IMR-90 (cell line): ENCODE measurements around the gene ADAMTSL1. TPM values are rescaled to one million over a fixed set of nuclear protein-coding genes. Genes with fewer than 3 reads are reported as not detected.

Experiments
- ATAC-seq: fragments of 200-7000 bp; cut with Tn5 transposase; 2 replicates; pipeline ENCODE4 v1.9.1; 2020; ENCODE audit warnings: low read depth, mild to moderate bottlenecking, moderate library complexity
- BruUV-seq: library from RNA; stranded (reverse); fragments of 400-500 nt; replicated peaks from 2 replicates; lab custom pipeline; 2021; lab: Mats Ljungman, UMichigan
- CTCF ChIA-PET: fragments of 300-600 bp; formaldehyde crosslinking; extraction: SDS; loops from one replicate; lab custom pipeline; 2021; ENCODE audit warnings: antibody characterized with exemption; lab: Yijun Ruan, JAX
- POLR2A ChIA-PET: fragments of 300-600 bp; sonication (Branson Sonifier 250); formaldehyde crosslinking; loops from one replicate; lab custom pipeline; 2022; ENCODE audit warnings: antibody characterized with exemption; ENCODE audit not compliant: unreplicated experiment; lab: Charles Lee
- DNase-seq: peaks from one replicate; pipeline ENCODE4 v3.0.0; 2013
- H2AFZ ChIP-seq: replicated peaks from 2 replicates; pipeline ENCODE3; 2013; ENCODE audit warnings: low read length, mild to moderate bottlenecking; ENCODE audit not compliant: poor library complexity
- H2AK5ac ChIP-seq: 2 replicates; pipeline ENCODE4 v1.6.1; 2013; ENCODE audit warnings: low read depth, low read length, inconsistent platforms
- H2AK9ac ChIP-seq: replicated peaks from 2 replicates; pipeline ENCODE3; 2013; ENCODE audit warnings: mild to moderate bottlenecking, low read depth, low read length, moderate library complexity; ENCODE audit not compliant: poor library complexity
- H2BK120ac ChIP-seq: 2 replicates; pipeline ENCODE4 v1.6.1; 2013; ENCODE audit warnings: low read depth, low read length, inconsistent platforms
- H2BK15ac ChIP-seq: 3 replicates; pipeline ENCODE4 v1.6.1; 2013; ENCODE audit warnings: low read depth, low read length, inconsistent platforms
- H2BK20ac ChIP-seq: 2 replicates; pipeline ENCODE4 v1.6.1; 2013; ENCODE audit warnings: low read depth, mild to moderate bottlenecking, inconsistent platforms, low read length, moderate library complexity
- H2BK5ac ChIP-seq: 2 replicates; pipeline ENCODE4 v1.6.1; 2013; ENCODE audit warnings: mild to moderate bottlenecking, low read depth, low read length, inconsistent platforms; ENCODE audit not compliant: poor library complexity, severe bottlenecking
- H3K14ac ChIP-seq: replicated peaks from 2 replicates; pipeline ENCODE4 v1.6.1; 2013; ENCODE audit warnings: low read depth, low read length, inconsistent platforms
- H3K18ac ChIP-seq: 2 replicates; pipeline ENCODE4 v1.6.1; 2013; ENCODE audit warnings: low read depth, low read length, control low read depth
- H3K23ac ChIP-seq: 2 replicates; pipeline ENCODE4 v1.6.1; 2013; ENCODE audit warnings: low read depth, low read length, inconsistent platforms
- H3K27ac ChIP-seq: 2 replicates; pipeline ENCODE4 v1.5.1; 2013; ENCODE audit warnings: mild to moderate bottlenecking, control low read depth, low read length; ENCODE audit not compliant: insufficient read depth
- H3K27me3 ChIP-seq: 2 replicates; pipeline ENCODE4 v1.6.1; 2013; ENCODE audit warnings: low read length; ENCODE audit not compliant: control insufficient read depth, insufficient read depth
- H3K36me3 ChIP-seq: 2 replicates; pipeline ENCODE4 v1.6.1; 2013; ENCODE audit warnings: low read length, mixed read lengths; ENCODE audit not compliant: control insufficient read depth, insufficient read depth
- H3K4ac ChIP-seq: 2 replicates; pipeline ENCODE4 v1.6.1; 2013; ENCODE audit warnings: low read depth, low read length, inconsistent platforms
- H3K4me1 ChIP-seq: 2 replicates; pipeline ENCODE4 v1.6.1; 2013; ENCODE audit warnings: low read length, mixed read lengths; ENCODE audit not compliant: control insufficient read depth, insufficient read depth
- H3K4me2 ChIP-seq: 2 replicates; pipeline ENCODE4 v1.6.1; 2013; ENCODE audit warnings: low read depth, mild to moderate bottlenecking, control low read depth, low read length, moderate library complexity
- H3K4me3 ChIP-seq: 2 replicates; pipeline ENCODE4 v1.5.1; 2013; ENCODE audit warnings: low read depth, mild to moderate bottlenecking, control low read depth, low read length, moderate library complexity; ENCODE audit not compliant: insufficient read depth
- H3K56ac ChIP-seq: 2 replicates; pipeline ENCODE4 v1.6.1; 2013; ENCODE audit warnings: low read length, inconsistent platforms; ENCODE audit not compliant: insufficient read depth; ENCODE audit errors: extremely low read depth
- H3K79me1 ChIP-seq, 2 experiments: 2 replicates each; pipeline ENCODE4 v1.6.1; 2013; ENCODE audit warnings: low read length in 2 of 2, inconsistent platforms in 1 of 2, low read depth in 1 of 2
- H3K9ac ChIP-seq: 2 replicates; pipeline ENCODE4 v1.6.1; 2013; ENCODE audit warnings: low read depth, low read length, control low read depth
- H3K9me1 ChIP-seq: 2 replicates; pipeline ENCODE4 v1.6.1; 2013; ENCODE audit warnings: low read length, inconsistent platforms; ENCODE audit not compliant: insufficient read depth
- H3K9me3 ChIP-seq: 2 replicates; pipeline ENCODE4 v1.6.1; 2013; ENCODE audit warnings: low read length; ENCODE audit not compliant: control insufficient read depth, insufficient read depth
- H4K20me1 ChIP-seq: 2 replicates; pipeline ENCODE4 v1.6.1; 2013; ENCODE audit warnings: low read length, inconsistent platforms; ENCODE audit not compliant: insufficient read depth
- H4K5ac ChIP-seq: 2 replicates; pipeline ENCODE4 v1.6.1; 2013; ENCODE audit warnings: mild to moderate bottlenecking, low read depth, low read length, control low read depth
- H4K8ac ChIP-seq, 2 experiments: 2 replicates each; pipeline ENCODE4 v1.6.1; 2013; ENCODE audit warnings: low read depth in 2 of 2, low read length in 2 of 2, control low read depth in 1 of 2, inconsistent platforms in 1 of 2
- H4K91ac ChIP-seq: 2 replicates; pipeline ENCODE4 v1.6.1; 2013; ENCODE audit warnings: low read depth, low read length, inconsistent platforms; ENCODE audit not compliant: insufficient read depth
- CHD1 ChIP-seq: IDR thresholded peaks from 2 replicates; pipeline ENCODE4 v1.6.1; 2012; ENCODE audit warnings: low read depth, low read length, improper control_type of control experiment
- CTCF ChIP-seq: conservative IDR thresholded peaks from 2 replicates; pipeline ENCODE4 v1.5.1; 2012; ENCODE audit warnings: mild to moderate bottlenecking, low read depth, low read length, improper control_type of control experiment
- MAFK ChIP-seq: IDR thresholded peaks from 2 replicates; pipeline ENCODE4 v1.6.1; 2012; ENCODE audit warnings: low read depth, low read length, improper control_type of control experiment
- MAZ ChIP-seq: IDR thresholded peaks from 2 replicates; pipeline ENCODE4 v1.6.1; 2012; ENCODE audit warnings: low read depth, mild to moderate bottlenecking, low read length, improper control_type of control experiment, moderate library complexity, borderline replicate concordance
- MXI1 ChIP-seq: IDR thresholded peaks from 2 replicates; pipeline ENCODE4 v1.6.1; 2012; ENCODE audit warnings: low read depth, mild to moderate bottlenecking, low read length, moderate library complexity, borderline replicate concordance
- RAD21 ChIP-seq: IDR thresholded peaks from 2 replicates; pipeline ENCODE4 v1.6.1; 2012; ENCODE audit warnings: low read length, improper control_type of control experiment
- RCOR1 ChIP-seq: IDR thresholded peaks from 2 replicates; pipeline ENCODE4 v1.6.1; 2012; ENCODE audit warnings: mild to moderate bottlenecking, low read length, improper control_type of control experiment; ENCODE audit not compliant: insufficient replicate concordance
- dilution Hi-C: fragments of 300-500 bp; cut with HindIII; formaldehyde crosslinking; loops from one replicate; pipeline ENCODE4 v1.14.3; 2018; ENCODE audit warnings: low sequenced_read_pairs; ENCODE audit not compliant: unreplicated experiment
- in situ Hi-C: fragments of 300-500 bp; cut with MboI; formaldehyde crosslinking; loops from 3 replicates; pipeline ENCODE4 v1.14.3; 2019; ENCODE audit warnings: low sequenced_read_pairs, inconsistent platforms, mixed read lengths
- intact Hi-C: fragments of 100-400 bp; cut with micrococcal nuclease; formaldehyde crosslinking; loops from 2 replicates; pipeline ENCODE4 v1.10.0; 2022
- polyA plus RNA-seq, 3 experiments: library from polyadenylated mRNA; depleted of rRNA; stranded (reverse); fragments of >200 nt; gene quantifications; 2 replicates each; pipeline ENCODE4 v1.2.3, GENCODE V29; 2012; ENCODE audit warnings: low replicate concordance in 1 of 3
- total RNA-seq: library from RNA; depleted of rRNA; stranded (reverse); fragments of >200 nt; gene quantifications from 2 replicates; pipeline ENCODE4 v1.2.3, GENCODE V29; 2012

Gene ADAMTSL1
- total and polyA plus RNA-seq, 2 of the 4 experiments (the other 2 are of a cell fraction) = 38.2 to 62.2 TPM

DNA sequence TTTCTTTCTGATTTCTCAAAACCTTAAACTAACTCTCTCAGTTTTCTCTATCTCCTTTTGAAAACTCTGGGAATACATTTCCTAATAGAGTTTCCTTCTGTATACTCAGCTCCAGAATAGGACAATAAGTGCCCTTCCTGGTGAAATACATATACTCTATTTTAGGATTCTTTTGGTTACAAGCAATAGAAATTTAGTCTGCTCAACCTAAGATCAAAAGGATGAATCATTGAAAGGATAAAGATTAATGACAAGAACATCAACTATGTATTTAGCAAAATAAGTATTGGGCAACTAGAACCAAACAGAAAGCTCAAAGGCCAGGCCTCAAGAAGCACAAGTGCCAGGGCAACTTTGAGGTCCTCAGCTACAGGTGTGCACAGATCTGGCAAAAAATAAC lies 127.1 kb downstream of the ADAMTSL1 start:
- no peak overlapping the region for H2BK20ac ChIP-seq
- H3K4ac ChIP-seq = no peak overlapping the region
- no TSS peak for BruUV-seq
- no peak overlapping the region for H3K4me2 ChIP-seq
- ChIA-PET POLR2A (no interaction called here), CTCF (no interaction called here)
- no peaks in the 10 kb centered on the region for H3K27me3 ChIP-seq
- peaks cover 4% of the 10 kb centered on the region; the same call in 1 of the 2 replicates for H3K4me1 ChIP-seq
- H4K20me1 ChIP-seq = no peaks in the 10 kb centered on the region
- no peak overlapping the region for H3K9ac ChIP-seq
- no peak overlapping the region for H3K56ac ChIP-seq
- H3K27ac ChIP-seq = no peak overlapping the region
- ATAC-seq (no peak), DNase-seq (no peak)
- H3K14ac ChIP-seq = no peak overlapping the region
- no peak overlapping the region for H2BK120ac ChIP-seq
- H2AK9ac ChIP-seq = no peak overlapping the region
- intact Hi-C loops (loop anchor here (10.0 kb wide), 1 partner anchor 346 kb away; no protein-coding TSS in a partner anchor), dilution Hi-C loops (no loop called here), in situ Hi-C loops (no loop called here)
- no peaks in the 10 kb centered on the region for H3K36me3 ChIP-seq
- H3K9me3 ChIP-seq = no peaks in the 10 kb centered on the region
- H2AK5ac ChIP-seq = no peak overlapping the region
- no peak overlapping the region for H3K23ac ChIP-seq
- H4K8ac ChIP-seq = no peak overlapping the region
- no peaks in the 10 kb centered on the region; the same call in none of the 2 replicates for H3K9me1 ChIP-seq
- no peak for TF ChIP-seq MAFK
- no peak for TF ChIP-seq CHD1
- TF ChIP-seq MXI1 = no peak
- TF ChIP-seq RAD21 = no peak
- TF ChIP-seq MAZ = no peak
- no peak for TF ChIP-seq CTCF
- TF ChIP-seq RCOR1 = no peak
- H2BK5ac ChIP-seq = no peak overlapping the region
- H3K4me3 ChIP-seq = no peak overlapping the region
- no peaks in the 10 kb centered on the region for H3K79me1 ChIP-seq
- H4K5ac ChIP-seq = no peak overlapping the region
- H4K91ac ChIP-seq = no peak overlapping the region
- no peak overlapping the region for H3K18ac ChIP-seq
- H2AFZ ChIP-seq = no peak overlapping the region
- H2BK15ac ChIP-seq = no peak overlapping the region
